B cell (primary cell): ENCODE results near the gene ULBP1.

Experiments
- CTCF ChIP-seq: fragments of 200-600 bp; IDR thresholded peaks from one replicate; pipeline ENCODE4 v1.8.0; 2022; ENCODE audit warnings: antibody characterized with exemption, mild to moderate bottlenecking
- EZH2 ChIP-seq: IDR thresholded peaks from 2 replicates; pipeline ENCODE4 v1.6.1; 2012; ENCODE audit warnings: borderline replicate concordance, low read depth, mild to moderate bottlenecking, moderate library complexity, low read length; ENCODE audit not compliant: insufficient read depth, poor library complexity, severe bottlenecking

GRCh38 chr6:149935668-149936067 is 28.1 kb upstream of the ULBP1 start:
- TF ChIP-seq CTCF (no peak), EZH2 (no peak)
